Cardiac muscle cell (in vitro differentiated cells and primary cell): ENCODE data around the gene KAT14. TPM values are rescaled to one million over a fixed set of nuclear protein-coding genes. Genes with fewer than 3 reads are reported as not detected.

Experiments
- DNase-seq, 2 donors: peaks; one replicate each; pipeline versions ENCODE4 v3.0.0 to v3.0.0-alpha.2; 2010 to 2017; ENCODE audit warnings: low read depth in 1 of 2, low spot score in 1 of 2
- H3K27ac ChIP-seq: fragments of 200-600 bp; sonication (generic); 2 replicates; pipeline ENCODE4 v1.5.1; 2016
- H3K27me3 ChIP-seq: fragments of 200-600 bp; sonication (generic); 2 replicates; pipeline ENCODE4 v1.6.0; 2016; ENCODE audit warnings: control low read depth
- H3K36me3 ChIP-seq: fragments of 200-600 bp; sonication (generic); 2 replicates; pipeline ENCODE4 v1.5.1; 2016; ENCODE audit warnings: control low read depth
- H3K4me1 ChIP-seq: fragments of 200-600 bp; sonication (generic); 2 replicates; pipeline ENCODE4 v1.8.1; 2017; ENCODE audit warnings: low read depth, mild to moderate bottlenecking, mixed run types
- H3K4me3 ChIP-seq: fragments of 200-600 bp; sonication (generic); 2 replicates; pipeline ENCODE4 v1.5.1; 2016; ENCODE audit warnings: mild to moderate bottlenecking
- H3K9me3 ChIP-seq: fragments of 200-600 bp; sonication (generic); 2 replicates; pipeline ENCODE4 v1.5.1; 2017; ENCODE audit warnings: low read depth, mild to moderate bottlenecking, control low read depth
- polyA plus RNA-seq: library from polyadenylated mRNA; unstranded; fragments of >200 nt; fragmentation: Nextera tagmentation; extraction: Ambion mirVana; gene quantifications from 2 replicates; pipeline ENCODE4 v1.2.1, GENCODE V29; 2016
- total RNA-seq: library from RNA; depleted of rRNA; stranded (reverse); fragments of >200 nt; gene quantifications from 2 replicates; pipeline ENCODE4 v1.2.3, GENCODE V29; 2016
- TF ChIP-seq, protein P1 (sequence below): IDR thresholded peaks from 2 replicates; pipeline ENCODE4 v1.5.1; 2012; ENCODE audit warnings: low read depth, mild to moderate bottlenecking, low read length

KAT14 gene
- total and polyA plus RNA-seq, 2 experiments from 2014 or later, result 19.8 to 23.5 TPM

DNA sequence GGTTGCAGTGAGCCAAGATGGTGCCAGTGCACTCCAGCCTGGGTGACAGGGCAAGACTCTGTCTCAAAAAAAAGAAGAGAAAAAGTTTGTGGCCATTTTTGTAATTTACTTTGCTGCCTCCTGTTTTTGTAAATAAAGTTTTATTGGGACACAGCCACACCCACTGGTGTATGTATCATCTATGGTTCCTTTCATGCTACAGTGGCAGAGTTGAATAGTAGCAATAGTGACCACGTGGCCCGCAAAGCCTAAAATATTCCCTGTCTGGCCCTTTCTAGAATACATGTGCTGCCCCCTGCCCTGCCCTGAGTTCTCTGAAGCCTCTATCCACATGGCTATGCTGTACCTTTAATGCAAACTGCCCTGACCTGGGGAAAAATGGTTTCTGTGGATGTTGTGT is 75.3 kb downstream of the KAT14 start:
- Histone ChIP-seq H3K4me1 (no peaks in the 10 kb centered on the region), H3K9me3 (no peaks in the 10 kb centered on the region), H3K27ac (no peak overlapping the region), H3K36me3 (no peaks in the 10 kb centered on the region), H3K27me3 (no peaks in the 10 kb centered on the region), H3K4me3 (no peak overlapping the region)
- DNase-seq, result no peak
- TF ChIP-seq, protein P1, sequence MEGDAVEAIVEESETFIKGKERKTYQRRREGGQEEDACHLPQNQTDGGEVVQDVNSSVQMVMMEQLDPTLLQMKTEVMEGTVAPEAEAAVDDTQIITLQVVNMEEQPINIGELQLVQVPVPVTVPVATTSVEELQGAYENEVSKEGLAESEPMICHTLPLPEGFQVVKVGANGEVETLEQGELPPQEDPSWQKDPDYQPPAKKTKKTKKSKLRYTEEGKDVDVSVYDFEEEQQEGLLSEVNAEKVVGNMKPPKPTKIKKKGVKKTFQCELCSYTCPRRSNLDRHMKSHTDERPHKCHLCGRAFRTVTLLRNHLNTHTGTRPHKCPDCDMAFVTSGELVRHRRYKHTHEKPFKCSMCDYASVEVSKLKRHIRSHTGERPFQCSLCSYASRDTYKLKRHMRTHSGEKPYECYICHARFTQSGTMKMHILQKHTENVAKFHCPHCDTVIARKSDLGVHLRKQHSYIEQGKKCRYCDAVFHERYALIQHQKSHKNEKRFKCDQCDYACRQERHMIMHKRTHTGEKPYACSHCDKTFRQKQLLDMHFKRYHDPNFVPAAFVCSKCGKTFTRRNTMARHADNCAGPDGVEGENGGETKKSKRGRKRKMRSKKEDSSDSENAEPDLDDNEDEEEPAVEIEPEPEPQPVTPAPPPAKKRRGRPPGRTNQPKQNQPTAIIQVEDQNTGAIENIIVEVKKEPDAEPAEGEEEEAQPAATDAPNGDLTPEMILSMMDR, result no peak

DNA sequence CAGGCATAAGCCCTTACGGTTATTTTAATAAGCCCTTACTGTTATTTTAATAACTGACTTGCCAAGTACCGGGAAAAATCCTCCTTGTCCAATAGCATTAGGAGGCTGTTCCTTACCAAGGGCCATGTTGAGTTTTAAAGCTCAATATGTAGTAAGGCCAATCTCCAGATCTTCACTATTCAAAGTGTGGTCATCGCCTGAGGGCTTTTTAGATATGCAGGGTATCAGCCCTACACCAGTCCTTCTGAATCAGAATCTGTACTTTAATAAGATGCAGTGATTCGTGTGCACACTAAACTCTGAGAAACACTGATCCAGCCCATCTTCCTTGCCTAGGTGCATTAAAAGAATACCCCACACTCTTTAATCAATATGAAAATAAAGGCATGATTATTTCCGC is 77.9 kb downstream of the KAT14 start:
- H3K4me3 ChIP-seq, result no peak overlapping the region
- no peaks in the 10 kb centered on the region for H3K9me3 ChIP-seq
- H3K4me1 ChIP-seq, result no peaks in the 10 kb centered on the region
- H3K27ac ChIP-seq, result no peak overlapping the region
- H3K36me3 ChIP-seq, result no peaks in the 10 kb centered on the region
- no peaks in the 10 kb centered on the region for H3K27me3 ChIP-seq
- DNase-seq, result no peak
- TF ChIP-seq, protein P1, result no peak

DNA sequence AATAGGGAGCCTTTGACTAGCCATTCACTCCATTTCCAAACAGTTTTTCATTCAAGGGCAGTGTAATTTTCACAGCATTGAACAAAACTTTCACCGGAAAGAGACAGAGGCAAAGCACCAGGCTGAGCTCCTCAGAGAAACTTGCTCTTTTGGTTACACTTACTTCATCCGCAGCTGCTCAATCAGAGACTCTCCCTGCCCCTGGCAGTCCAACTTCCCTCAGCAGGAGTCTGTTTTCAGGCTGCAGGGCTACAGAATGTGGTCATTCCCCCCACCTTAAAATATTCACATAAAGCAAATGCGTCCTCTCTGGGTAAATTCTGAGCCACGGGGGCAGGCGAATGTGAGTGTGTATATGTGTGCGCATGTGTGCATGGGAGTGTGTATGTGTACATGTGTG is 80.6 kb downstream of the KAT14 start:
- no peaks in the 10 kb centered on the region for H3K4me1 ChIP-seq
- no peak overlapping the region for H3K4me3 ChIP-seq
- TF ChIP-seq, protein P1, result no peak
- H3K27me3 ChIP-seq, result no peaks in the 10 kb centered on the region
- no peak for DNase-seq
- H3K9me3 ChIP-seq, result no peaks in the 10 kb centered on the region
- no peak overlapping the region for H3K27ac ChIP-seq
- H3K36me3 ChIP-seq, result no peaks in the 10 kb centered on the region

DNA sequence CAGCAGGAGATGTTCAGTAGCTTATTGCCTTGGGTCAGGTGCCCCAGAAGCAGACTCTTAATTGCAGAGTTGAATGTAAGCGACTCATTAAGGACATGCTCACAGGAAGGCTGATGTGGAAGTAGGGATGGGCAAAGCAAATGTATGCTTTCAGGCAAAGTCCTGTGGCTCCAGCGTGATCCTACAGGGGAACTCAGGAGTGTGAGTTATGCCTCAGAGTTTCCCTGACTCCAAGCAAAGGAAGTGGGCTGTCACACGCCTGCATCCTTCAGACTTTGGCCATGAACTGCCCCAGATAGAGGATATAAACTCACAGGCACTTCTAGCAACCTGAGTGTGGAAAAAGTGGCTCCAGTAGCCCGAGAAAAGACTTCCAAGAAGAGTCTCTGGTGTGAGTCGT is 85.7 kb downstream of the KAT14 start:
- DNase-seq, result no peak
- H3K4me1 ChIP-seq, result peaks cover 10% of the 10 kb centered on the region
- H3K27me3 ChIP-seq, result no peaks in the 10 kb centered on the region
- H3K4me3 ChIP-seq, result no peak overlapping the region
- H3K9me3 ChIP-seq, result no peaks in the 10 kb centered on the region
- no peaks in the 10 kb centered on the region for H3K36me3 ChIP-seq
- no peak overlapping the region for H3K27ac ChIP-seq
- TF ChIP-seq, protein P1, result no peak

DNA sequence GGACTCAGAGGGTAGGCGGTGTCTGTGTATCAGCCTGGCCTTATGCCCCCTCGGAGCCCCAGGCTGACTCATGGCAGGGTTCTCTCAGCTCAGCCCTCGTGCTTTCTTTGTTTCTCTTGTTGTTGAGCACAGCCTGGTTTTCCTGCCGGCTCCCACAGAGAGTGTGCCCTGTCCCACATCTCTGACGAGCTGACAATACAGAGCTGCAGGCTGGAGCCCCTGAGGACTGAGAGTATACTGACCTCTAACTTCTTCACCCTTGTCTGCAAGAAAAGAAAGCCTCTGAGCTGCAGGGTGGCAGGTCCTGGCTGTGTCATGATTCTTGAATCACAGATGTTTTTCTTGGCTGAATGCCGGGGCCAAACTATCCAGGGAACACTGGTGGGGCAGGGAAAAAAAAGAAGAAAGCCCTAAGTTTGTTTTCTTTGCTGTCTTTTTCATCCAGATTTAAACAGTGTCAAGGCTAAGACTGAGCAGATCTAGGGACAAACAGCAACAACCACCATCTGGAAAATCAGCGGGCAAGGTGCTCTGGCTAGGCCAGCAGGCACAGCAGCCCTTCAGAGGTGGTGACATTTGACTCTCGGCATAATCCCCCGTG is 87.4 kb downstream of the KAT14 start:
- peak; percentile 41 to 71 for DNase-seq
- H3K27ac ChIP-seq, result peak overlapping the region; percentile 73
- no peak overlapping the region for H3K4me3 ChIP-seq
- no peaks in the 10 kb centered on the region for H3K27me3 ChIP-seq
- TF ChIP-seq, protein P1, result no peak
- H3K4me1 ChIP-seq, result peaks cover 10% of the 10 kb centered on the region
- H3K9me3 ChIP-seq, result no peaks in the 10 kb centered on the region
- no peaks in the 10 kb centered on the region for H3K36me3 ChIP-seq
